Peyer's patch (tissue), 4 donors: ENCODE data around the gene GNG12. TPM values are rescaled to one million over a fixed set of nuclear protein-coding genes. Genes with fewer than 3 reads are reported as not detected.
"Not testable (repeated sequence)": the region's sequence is repeated elsewhere in the genome, so short reads cannot be mapped to it uniquely, and the experiment has no call there.

Source experiments
- DNase-seq, 3 donors: peaks; one replicate each; pipeline ENCODE4 v3.0.0-alpha.2; 2017 to 2019
- H3K27ac ChIP-seq, 4 donors: fragments of 200-600 bp; sonication (generic); one replicate each; pipeline ENCODE4 v1.5.1; 2016 to 2019
- H3K27me3 ChIP-seq, 2 donors: fragments of 200-600 bp; sonication (generic); one replicate each; pipeline ENCODE4 v1.5.1; 2019
- H3K36me3 ChIP-seq, 3 donors: fragments of 200-600 bp; sonication (generic); one replicate each; pipeline ENCODE4 v1.5.1; 2016 to 2019
- H3K4me1 ChIP-seq, 4 donors: fragments of 200-600 bp; sonication (generic); one replicate each; pipeline ENCODE4 v1.5.1; 2016 to 2019
- H3K4me3 ChIP-seq, 4 donors: fragments of 200-600 bp; sonication (generic); 1 replicate in 3 of 4; 2 replicates in 1 of 4; pipeline ENCODE4 v1.5.1; 2016 to 2019; ENCODE audit warnings: mild to moderate bottlenecking in 1 of 4
- H3K9me3 ChIP-seq, 4 donors: fragments of 200-600 bp; sonication (generic); one replicate each; pipeline ENCODE4 v1.5.1; 2016 to 2019; ENCODE audit warnings: mild to moderate bottlenecking in 1 of 4
- POLR2A ChIP-seq, 2 donors: fragments of 450-650 bp; IDR thresholded peaks; one replicate each; pipeline ENCODE4 v1.5.1; 2017; ENCODE audit warnings: antibody characterized with exemption in 2 of 2, mild to moderate bottlenecking in 2 of 2, moderate library complexity in 2 of 2
- total RNA-seq, 4 donors: library from RNA; depleted of rRNA; stranded (reverse); fragments of >200 nt; gene quantifications; one replicate each; pipeline ENCODE4 v1.1.0, GENCODE V29; 2016
- TF ChIP-seq, protein P1 (sequence below), 6 experiments: fragments of 450-650 bp in 4 of 6; fragments of 200-600 bp in 2 of 6; sonication (generic) in 1 of 6; IDR thresholded peaks; one replicate each; pipeline ENCODE4 v1.5.1; 2017 to 2019; ENCODE audit warnings: antibody characterized with exemption in 6 of 6, mild to moderate bottlenecking in 3 of 6, moderate library complexity in 1 of 6

GNG12 gene
- total RNA-seq, 4 donors from 2014 or later, result 61.9 to 271 (median 165) TPM

GRCh38 chr1:67731322-67731721 is 101.9 kb downstream of the GNG12 start:
- Histone ChIP-seq H3K36me3 (no peaks in the 10 kb centered on the region), H3K4me3 (no peak overlapping the region), H3K4me1 (peaks cover 0 to 31% (median 15%) of the 10 kb centered on the region in 4 donors), H3K9me3 (no peaks in the 10 kb centered on the region), H3K27ac (no peak overlapping the region), H3K27me3 (no peaks in the 10 kb centered on the region)
- TF ChIP-seq, protein P1, sequence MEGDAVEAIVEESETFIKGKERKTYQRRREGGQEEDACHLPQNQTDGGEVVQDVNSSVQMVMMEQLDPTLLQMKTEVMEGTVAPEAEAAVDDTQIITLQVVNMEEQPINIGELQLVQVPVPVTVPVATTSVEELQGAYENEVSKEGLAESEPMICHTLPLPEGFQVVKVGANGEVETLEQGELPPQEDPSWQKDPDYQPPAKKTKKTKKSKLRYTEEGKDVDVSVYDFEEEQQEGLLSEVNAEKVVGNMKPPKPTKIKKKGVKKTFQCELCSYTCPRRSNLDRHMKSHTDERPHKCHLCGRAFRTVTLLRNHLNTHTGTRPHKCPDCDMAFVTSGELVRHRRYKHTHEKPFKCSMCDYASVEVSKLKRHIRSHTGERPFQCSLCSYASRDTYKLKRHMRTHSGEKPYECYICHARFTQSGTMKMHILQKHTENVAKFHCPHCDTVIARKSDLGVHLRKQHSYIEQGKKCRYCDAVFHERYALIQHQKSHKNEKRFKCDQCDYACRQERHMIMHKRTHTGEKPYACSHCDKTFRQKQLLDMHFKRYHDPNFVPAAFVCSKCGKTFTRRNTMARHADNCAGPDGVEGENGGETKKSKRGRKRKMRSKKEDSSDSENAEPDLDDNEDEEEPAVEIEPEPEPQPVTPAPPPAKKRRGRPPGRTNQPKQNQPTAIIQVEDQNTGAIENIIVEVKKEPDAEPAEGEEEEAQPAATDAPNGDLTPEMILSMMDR (IDR thresholded peaks at IDR 0.05), result no peak
- TF ChIP-seq POLR2A (IDR thresholded peaks at IDR 0.05), result no peak
- DNase-seq, result no peak

GRCh38 chr1:67730312-67730711 is 103.0 kb downstream of the GNG12 start:
- H3K27ac ChIP-seq, H3K36me3 ChIP-seq, H3K9me3 ChIP-seq, DNase-seq, H3K27me3 ChIP-seq, H3K4me3 ChIP-seq: not testable (repeated sequence)
- peaks cover 0 to 29% (median 12%) of the 10 kb centered on the region in 4 donors for H3K4me1 ChIP-seq

DNA sequence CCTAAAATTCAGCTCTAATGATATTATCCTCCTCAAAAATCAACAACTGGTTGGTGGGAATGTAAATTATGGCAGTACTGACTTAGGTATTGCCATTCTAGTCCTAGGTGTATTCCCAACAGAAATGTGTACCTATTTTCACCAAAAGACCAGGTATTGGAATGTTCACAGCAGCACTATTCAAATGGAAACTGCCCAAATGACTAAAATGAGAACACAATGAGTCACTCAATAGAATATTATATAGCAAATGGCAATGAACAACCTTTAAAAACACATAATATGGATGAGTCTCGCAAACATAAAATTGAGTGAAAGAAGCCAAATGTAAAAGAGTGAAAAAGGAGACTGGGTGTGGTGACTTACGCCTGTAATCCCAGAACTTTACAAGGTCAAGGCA is 103.4 kb downstream of the GNG12 start:
- TF ChIP-seq POLR2A (IDR thresholded peaks at IDR 0.05), result no peak
- TF ChIP-seq, protein P1 (IDR thresholded peaks at IDR 0.05), result no peak
- Histone ChIP-seq H3K27ac (no peak overlapping the region), H3K27me3 (no peaks in the 10 kb centered on the region), H3K36me3 (no peaks in the 10 kb centered on the region), H3K4me3 (no peak overlapping the region), H3K9me3 (no peaks in the 10 kb centered on the region), H3K4me1 (peaks cover 0 to 29% (median 12%) of the 10 kb centered on the region in 4 donors)
- no peak for DNase-seq

GRCh38 chr1:67726224-67726623 is 107.0 kb downstream of the GNG12 start:
- no peaks in the 10 kb centered on the region for H3K27me3 ChIP-seq
- TF ChIP-seq, protein P1 (IDR thresholded peaks at IDR 0.05), result no peak
- no peak for TF ChIP-seq POLR2A (IDR thresholded peaks at IDR 0.05)
- H3K4me1 ChIP-seq, result peaks cover 0 to 25% (median 1%) of the 10 kb centered on the region in 4 donors
- no peaks in the 10 kb centered on the region for H3K9me3 ChIP-seq
- H3K27ac ChIP-seq, result peak overlapping the region in 1 of 4 donors; percentile 44
- H3K36me3 ChIP-seq, result no peaks in the 10 kb centered on the region
- no peak overlapping the region for H3K4me3 ChIP-seq
- no peak for DNase-seq

DNA sequence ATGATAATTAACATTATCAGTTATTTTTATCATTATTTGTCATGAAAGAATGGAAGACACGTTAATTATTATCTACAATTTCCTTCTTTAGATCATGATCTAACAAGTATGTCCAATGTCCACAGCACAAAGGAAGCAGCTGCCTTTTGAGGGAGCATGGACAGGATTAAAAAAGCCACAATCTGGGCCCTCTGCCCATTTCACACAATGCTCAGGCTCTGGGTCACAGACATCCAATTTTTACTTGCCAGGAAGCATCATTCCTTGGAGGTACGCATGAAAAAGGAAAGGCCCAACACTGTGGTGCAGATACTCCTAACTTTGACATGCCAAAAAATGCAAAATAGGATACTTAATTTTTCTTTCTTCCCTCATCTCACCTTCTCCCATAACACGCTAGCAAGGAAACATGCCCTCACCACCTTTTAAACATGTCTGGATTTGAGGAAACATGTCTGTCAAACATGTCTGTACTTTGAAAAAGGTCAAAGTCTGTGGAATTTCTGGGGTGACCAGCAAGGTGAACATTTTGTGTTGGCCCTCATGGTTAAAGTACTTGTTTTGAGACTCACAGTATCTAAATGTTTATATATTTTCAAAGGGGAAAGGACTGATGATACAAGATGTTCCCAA is 108.2 kb downstream of the GNG12 start:
- Histone ChIP-seq H3K27me3 (no peaks in the 10 kb centered on the region), H3K4me1 (peaks cover 0 to 25% (median 1%) of the 10 kb centered on the region in 4 donors), H3K4me3 (no peak overlapping the region), H3K36me3 (no peaks in the 10 kb centered on the region), H3K9me3 (no peaks in the 10 kb centered on the region), H3K27ac (peak overlapping the region in 2 of 4 donors; percentile 67 to 83)
- TF ChIP-seq POLR2A (IDR thresholded peaks at IDR 0.05), result no peak
- TF ChIP-seq, protein P1 (IDR thresholded peaks at IDR 0.05), result no peak
- peak in 1 of 3 donors; percentile 64 for DNase-seq

- Histone ChIP-seq H3K4me1 (peaks cover 0 to 25% (median 1%) of the 10 kb centered on the region in 4 donors), H3K27ac (peak overlapping the region in 1 of 4 donors; percentile 84), H3K9me3 (no peaks in the 10 kb centered on the region), H3K36me3 (no peaks in the 10 kb centered on the region), H3K27me3 (no peaks in the 10 kb centered on the region), H3K4me3 (no peak overlapping the region)
- TF ChIP-seq, protein P1 (IDR thresholded peaks at IDR 0.05), result no peak
- TF ChIP-seq POLR2A (IDR thresholded peaks at IDR 0.05), result peak in 1 of 2 donors; percentile 57
- DNase-seq, result no peak
Measured at GRCh38 chr1:67723620-67724019, 109.6 kb downstream of the GNG12 start.
